Tongue (tissue), 2 donors: Measurements from ENCODE around the gene SMAD6. TPM values are rescaled to one million over a fixed set of nuclear protein-coding genes. Genes with fewer than 3 reads are reported as not detected.

Source experiments
- DNase-seq: peaks from one replicate; pipeline ENCODE4 v3.0.0-alpha.2; 2015
- total RNA-seq: library from RNA; depleted of rRNA; stranded (reverse); fragments of >200 nt; gene quantifications from one replicate; pipeline ENCODE4 v1.2.3, GENCODE V29; 2014

SMAD6 gene
- total RNA-seq, 1 donor from 2014 or later = 9.0 TPM

DNA sequence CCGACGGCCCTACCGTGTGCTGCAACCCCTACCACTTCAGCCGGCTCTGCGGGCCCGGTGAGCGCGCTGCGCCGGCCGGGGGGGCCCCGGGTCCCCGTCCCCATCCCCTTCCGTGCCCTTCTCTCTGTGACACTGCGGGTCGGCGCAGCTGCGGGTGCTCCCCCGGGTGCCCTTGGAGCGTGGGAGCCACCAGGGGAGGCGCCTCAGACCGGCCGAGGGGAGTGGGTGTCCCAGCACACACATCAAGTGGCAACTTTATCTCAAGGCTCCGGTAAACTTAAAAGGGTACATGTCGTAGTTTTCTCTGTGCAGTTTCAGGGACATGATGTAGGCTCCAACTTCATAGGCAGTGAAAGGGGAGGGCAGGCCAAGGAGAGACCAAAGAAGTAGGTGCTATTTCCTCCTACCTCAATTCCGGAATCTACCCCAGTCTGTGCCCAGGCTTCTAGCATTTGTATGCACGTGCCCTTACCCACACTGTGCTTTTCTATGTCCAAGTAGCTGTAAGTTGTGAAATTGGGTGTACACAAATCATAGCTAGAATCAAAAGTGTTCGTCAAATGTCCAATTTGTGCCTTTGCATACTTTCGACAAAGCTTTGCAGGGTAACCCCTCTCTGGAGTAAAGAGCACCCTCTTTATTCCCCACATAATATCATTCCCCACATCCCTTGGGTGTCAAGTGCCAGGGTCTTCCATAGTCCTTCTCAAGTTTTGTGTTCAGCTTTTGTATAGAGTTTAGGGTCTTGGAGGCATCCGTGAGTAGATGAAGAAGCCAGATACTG, 2.2 kb downstream of the SMAD6 start:
- DNase-seq = no peak

DNA sequence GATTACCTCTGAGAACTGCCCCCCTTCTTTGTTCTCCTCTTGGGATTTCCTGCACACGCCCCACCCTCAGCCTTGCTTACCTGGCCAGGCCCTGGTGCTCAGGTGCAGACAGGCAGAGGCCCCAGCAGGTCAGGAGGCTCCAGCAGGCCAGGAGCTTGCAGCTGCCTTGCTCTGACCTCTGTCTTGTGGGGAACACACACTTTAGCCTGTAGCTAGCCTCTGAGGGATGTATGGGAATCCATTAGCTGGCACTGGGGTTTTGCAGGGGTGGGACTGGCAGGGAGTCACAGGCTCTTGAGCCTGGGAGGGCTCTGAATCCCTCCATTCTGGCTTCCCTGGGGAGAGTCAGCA, 2.7 kb downstream of the SMAD6 start:
- no peak for DNase-seq

DNA sequence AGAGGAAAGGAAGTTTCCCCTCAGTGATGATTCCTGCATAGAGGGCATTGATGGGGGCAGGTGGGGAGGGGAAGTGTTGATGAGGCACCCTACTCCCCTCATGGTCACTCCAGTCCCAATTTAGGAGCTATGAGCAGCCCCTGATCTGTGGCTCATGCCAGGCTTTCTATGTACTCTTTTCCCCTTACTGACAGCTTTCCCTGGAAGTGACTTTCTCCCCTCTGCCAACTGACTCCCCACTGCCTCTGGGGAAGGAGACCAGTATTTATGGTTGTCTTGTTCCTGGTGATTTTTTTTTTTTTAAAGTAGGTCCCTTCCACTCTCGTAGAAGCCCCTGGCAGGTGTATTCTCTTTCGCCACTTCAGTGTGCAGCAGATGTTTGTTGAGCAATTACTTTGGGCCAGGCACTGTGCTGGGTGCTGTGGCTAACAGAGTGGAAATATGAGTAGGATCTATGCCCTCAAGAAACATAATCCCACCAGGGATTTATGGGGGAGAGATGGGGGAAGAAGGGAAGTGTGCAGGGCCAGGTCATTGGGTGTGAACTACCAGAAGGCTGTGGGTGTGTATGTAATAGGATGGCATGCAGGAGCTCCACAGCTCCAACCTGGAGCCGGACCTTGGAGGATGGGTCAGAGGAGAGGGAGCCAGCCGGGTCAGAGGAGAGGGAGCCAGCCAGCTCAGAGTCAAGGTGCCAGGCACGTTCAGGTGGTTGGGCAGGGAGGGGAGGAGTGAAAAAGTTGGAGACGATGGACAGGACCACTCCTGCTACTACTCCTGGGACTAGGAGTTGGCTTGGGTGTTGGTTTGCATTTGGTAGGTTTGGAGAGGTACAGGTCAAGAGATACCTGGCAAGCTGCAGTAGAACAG, 3.5 kb downstream of the SMAD6 start:
- no peak for DNase-seq

DNA sequence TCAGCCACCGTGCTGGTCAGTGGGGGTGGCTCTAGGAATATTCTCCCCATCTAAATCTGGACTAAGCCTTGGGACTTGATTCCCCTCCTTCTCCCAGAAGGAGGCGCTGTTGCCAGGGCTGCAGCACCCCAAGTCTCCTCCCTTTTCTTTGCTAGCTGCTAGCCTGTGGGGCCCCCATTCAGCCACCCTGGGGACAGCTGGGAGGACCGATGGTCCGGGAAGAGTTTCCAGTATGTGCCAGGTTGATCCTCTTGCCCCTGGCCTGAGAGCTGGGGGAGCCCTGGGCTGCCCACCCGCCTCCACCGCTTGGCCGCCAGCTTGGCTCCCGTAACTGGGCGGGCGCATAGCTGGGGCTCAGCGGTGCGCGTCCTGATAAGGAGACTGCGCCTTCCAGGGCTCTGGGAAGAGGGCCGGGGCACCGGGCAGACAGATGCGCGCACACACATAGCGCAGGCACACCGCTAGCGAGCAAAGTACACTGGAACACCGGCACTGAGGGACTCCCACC, 4.2 kb downstream of the SMAD6 start:
- no peak for DNase-seq

DNA sequence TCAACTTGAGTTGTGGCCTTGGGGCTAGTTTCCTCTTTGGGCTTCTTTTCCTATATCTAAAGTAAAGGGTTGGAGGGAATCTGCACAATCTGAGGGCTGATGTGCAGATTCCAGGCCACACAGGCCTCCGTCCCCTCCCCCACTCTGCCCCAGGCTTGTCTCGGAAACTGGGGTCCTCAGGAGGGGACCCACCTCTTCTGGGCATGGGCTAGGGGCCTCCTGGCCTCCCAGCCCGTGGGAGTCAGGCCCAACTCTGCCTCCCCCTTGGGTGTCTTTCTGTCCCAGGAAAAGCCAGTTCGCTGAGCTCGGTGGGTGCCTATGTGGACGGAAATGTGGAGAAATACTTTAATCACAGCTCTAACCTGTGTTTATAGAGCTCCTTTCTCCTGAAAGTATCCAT, 4.8 kb downstream of the SMAD6 start:
- no peak for DNase-seq

DNA sequence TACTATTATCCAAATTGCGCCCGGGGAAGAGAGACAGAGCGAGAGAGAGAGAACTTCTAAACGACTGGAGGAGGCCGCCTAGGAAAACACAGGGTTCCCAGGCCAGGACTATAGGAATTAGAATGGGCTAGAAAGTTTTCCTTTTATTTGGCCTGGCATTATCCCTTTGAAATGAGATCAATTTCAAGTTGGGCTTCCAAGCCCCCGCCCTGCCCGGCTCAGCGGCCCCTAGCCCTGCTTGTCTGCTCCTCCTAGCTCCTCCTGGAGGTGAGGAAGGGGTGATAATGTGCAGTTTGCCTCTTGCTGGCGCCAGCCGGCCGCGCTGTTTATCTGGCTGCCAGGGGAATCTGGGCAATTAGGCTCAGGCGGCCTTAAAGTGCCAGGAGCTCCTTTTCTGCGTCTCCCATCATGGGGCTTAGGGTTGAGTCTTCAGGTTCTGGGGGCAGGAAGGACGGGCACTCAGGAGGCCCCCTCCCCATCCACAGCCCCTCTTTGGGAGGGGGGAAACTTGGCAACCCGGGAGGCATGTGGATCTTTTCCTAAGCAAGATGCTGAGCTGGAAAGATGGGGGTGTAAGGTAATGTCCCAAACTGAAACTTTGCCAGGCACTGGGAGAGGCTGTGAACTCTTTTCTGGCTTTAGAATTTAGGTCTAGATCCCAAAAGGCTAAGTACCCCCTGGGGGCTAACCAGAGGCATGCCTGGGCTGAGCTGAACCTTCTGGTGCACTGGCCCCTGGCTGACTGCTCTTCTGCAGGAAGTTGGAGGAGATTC, 5.5 kb downstream of the SMAD6 start:
- DNase-seq = peak; percentile 85

DNA sequence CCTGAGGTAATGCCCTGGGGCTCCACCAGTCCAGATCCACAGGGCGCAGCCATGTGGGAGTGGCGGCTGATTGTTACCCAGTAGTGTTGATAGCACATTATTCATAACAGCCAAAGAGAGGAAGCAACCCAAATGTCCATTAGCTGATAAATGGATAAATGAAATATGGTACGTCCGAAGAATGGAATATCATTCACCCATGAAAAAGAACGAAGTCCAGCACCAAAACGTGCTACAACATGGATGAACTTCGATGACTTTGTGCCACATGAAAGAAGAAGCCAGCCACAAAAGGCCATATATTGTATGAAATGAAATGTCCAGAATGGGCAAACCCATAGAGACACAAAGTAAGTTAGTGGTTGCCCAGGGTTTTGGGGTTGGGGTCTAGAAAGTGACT, 6.4 kb downstream of the SMAD6 start:
- DNase-seq = no peak

DNA sequence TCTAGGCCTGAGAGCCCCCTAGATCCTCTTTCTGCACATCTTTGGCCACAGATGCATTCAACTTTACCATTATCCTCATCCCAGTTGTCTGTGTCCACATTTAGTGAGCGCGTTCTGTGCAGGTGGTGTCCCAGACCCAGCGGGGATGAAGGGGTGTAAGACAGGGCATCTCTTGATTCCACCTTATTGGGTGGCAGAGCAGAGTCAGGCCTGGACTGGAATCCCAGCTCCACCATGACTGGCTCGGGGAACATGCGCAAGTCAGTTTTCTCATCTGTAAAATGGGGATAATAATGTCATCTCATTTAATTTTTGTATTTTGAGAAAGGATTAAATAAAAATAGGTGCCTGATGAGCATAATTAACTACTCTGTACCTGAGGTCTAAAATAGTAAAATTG, 7.8 kb downstream of the SMAD6 start:
- no peak for DNase-seq

DNA sequence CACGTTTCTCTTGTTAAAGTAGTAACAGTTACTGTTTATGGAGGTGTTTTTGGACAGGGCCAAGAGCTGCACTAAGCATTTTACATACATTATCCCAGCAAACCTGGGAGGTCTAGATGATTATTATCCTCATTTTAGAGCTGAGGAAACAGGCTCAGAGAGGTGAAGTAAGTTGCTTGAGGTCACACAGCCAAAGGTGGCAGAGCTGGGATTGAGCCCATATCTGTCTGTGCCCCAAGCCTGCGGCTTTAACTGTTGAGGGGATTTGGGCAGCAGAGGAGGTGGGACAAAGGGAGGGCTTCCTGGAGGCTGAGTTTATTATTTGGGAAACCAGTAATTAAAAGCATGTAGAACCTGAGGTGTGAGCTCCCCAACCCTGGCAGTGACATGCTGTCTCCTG, 9.2 kb downstream of the SMAD6 start:
- DNase-seq = no peak

DNA sequence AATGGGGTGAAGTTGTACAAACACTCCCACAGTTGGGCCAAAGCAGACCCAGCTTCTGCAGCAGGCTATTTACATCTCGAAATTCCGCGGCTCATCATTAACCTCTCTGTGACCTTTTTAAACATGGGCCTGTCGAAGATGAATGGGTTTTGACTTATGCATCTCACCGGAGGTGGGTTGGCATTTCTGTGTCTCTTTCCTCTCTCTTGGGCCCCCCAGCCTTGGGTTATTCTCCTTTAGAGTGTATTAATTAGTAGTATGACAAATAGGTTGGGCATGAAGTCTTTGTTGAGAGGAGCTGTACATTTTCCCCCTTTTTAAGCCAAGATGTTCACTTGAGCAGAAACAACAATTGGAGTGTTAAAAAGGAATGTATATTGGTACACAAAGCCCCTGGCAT, 9.8 kb downstream of the SMAD6 start:
- no peak for DNase-seq

DNA sequence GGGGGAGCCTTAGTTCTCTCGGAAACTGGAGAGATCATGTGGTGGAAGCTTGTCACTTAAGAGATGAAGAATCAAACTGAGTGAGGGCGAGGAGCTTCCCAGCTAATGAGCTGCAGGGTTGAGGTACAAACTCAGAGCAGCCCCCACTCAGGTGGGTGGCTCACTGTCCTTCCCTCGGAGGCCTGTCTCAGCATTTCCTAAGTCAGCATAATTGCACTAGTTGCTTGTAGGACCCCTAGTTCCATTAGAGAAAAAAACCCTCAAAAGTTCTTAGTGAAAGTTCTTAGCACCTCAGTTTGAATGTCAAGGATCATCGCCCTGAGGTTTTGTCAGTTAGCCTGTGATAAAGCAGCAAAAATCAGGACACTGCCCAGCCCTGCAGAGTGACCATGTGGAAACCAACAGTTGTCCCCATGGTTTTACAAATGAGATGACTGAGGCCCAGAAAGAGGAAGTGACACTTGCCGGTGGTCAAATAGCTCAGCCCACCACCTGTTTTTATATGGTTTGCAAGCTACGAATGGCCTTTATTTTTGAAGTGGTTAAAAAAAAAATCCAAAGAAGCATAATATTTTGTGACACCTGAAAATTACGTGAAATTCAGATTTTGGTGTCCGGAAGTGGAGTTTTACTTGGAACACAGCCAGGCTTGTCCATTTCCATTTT, 11.9 kb downstream of the SMAD6 start:
- DNase-seq = no peak

DNA sequence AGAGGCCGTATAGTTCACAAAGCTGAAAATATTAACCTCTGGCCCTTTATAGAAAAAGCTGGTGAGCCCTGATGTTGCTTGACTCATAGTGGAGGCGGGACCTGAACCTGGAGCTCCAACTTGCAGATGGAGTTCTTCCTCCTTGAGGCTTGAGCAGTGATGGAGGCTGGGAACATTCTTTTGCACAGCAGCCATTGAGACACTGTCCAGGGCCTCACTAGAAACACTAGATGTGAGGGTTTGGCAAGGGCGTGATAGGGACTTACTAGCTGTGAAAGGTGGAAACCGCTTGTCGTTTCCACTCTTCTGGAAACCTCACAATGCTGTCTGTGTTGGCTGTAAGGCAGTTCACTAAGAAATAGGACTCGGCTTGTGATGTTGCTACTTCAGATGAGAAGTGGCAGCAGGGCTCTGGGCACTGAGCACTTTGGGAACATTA, 12.5 kb downstream of the SMAD6 start:
- peak; percentile 47 for DNase-seq

DNA sequence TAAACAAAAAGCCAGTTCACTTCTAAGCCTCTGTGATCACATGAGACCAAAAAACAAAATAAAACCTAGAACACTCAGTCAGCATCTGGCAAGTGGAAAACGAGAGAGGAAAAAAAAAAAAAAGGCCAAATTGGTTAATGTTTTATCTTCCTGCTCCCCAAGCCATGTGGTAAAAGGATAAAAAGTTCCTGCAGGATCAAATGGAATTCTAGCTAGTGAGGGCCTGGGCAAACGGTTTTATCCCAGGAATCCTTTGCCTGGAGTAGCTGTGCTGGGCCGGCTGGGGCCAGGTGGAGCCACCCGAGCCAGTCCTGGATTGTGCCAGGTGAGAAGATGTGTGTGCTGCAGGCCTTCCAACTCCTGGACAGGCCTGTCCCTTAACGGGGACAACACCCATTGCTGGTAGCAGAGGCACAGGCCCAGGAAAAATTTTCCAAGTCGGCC, 13.2 kb downstream of the SMAD6 start:
- DNase-seq = no peak

DNA sequence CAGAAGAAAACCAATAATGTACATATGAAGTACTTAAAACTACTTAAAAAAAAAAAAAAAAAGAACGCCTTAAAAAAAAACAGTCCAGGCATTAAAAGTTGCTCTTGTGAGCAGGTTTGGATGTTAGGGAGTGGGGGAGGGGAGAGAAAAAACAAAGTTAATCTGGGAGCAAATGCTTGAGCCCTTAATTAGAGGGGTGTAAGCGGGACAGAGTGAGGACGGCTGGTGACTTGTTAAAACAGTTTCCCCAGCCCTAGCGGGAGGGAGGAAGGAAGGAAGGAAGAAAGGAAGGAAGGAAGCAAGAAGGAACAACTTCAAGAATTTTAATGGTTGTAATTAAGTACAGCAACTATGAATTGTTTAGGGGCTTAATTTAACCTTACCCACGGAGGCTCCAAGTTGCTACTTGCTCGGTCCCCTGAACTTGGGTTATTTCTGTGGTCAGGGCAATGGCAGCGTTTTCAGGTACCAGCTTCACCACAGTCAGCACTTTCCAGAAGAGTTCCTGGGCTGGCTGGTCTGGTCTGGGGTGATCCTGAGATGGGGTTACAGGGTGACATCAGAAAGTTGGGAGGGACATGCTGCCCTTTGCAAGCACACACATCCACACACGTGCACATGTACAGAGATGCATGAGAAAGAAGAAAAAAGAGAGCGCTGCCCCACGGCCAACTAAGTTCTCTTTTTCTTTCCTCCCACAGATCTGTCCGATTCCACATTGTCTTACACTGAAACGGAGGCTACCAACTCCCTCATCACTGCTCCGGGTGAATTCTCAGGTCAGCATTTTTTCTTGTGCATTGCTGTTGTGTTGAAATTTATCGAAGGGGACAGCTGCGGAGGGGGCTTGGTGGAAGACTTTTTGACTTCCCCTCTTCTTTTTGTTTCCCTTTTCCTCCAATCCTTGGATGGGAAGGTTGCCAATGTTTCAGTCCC, 14.0 kb downstream of the SMAD6 start:
- no peak for DNase-seq

DNA sequence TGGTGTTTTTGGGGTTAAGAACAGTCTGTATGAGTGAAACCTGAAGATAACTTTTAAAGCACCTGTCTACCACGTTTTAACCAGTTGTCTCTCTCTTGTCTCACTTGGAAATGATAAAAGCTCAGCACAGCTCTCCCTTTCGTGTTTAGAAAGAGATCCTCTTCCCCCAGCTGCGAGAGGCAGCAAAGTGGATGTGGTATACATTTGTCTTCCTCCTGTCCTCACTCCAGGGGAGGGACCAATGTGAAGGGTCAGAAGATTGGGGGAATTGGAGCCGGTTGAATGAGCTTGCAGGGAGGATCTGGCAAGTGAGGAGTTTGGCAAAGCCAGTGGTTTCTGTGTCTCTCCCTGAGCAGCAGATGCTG, 14.6 kb downstream of the SMAD6 start:
- DNase-seq = peak; percentile 72

DNA sequence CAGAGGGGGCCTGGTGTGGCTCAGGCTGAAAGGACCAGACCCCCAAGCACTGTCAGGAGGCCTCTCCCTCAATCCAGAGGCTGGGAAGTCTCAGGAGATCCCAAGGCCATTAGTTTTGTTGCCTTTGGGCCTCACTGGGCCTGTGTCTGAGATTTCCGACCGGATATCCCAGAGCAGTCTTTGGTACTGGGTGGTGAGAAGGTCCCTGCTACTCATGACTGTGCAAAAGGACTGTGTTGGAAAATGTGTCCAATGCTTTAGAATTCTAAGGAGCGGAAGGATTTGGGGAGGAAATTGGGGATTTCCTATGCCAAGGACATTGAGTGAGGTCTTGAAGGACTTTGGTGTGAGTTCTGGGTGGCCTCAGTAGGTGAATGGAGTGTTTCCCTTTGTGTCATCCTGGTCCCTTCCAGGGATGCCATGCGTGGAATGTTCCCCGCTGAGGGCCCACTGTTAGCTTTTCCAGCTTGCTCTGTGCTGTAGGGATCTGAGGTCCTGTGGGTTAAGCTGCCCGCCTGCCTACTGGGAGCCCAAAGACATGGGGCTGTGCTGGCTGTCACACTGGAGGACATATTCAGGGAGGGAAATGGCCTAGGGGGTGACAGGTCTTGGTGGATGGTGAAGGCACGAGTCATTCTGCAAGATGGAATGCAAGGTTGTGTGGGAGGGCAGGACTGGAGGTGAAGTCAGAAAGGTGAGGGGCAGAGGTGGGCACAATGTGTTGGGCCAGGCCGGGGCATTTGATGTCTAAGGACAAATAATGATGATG, 16.4 kb downstream of the SMAD6 start:
- no peak for DNase-seq

DNA sequence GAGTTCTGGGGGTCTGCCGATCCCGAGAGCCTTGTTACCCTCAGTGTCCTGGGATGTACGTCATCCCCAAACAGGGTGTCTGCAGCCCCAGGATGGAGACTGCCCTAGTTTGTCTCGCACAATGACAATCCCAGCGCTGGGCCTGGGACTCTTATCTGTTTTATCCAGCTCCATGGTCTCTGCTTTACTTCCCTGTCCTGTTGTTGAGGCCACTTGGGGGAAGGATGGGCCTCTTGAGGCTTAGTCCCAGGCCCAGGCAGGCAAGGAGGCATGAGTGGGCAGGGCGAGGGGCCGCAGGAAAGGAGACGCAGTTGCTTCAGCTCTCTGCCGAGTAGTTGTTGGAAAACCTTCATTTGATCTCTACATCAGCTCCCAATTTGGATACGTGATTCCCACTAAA, 17.4 kb downstream of the SMAD6 start:
- DNase-seq = no peak

DNA sequence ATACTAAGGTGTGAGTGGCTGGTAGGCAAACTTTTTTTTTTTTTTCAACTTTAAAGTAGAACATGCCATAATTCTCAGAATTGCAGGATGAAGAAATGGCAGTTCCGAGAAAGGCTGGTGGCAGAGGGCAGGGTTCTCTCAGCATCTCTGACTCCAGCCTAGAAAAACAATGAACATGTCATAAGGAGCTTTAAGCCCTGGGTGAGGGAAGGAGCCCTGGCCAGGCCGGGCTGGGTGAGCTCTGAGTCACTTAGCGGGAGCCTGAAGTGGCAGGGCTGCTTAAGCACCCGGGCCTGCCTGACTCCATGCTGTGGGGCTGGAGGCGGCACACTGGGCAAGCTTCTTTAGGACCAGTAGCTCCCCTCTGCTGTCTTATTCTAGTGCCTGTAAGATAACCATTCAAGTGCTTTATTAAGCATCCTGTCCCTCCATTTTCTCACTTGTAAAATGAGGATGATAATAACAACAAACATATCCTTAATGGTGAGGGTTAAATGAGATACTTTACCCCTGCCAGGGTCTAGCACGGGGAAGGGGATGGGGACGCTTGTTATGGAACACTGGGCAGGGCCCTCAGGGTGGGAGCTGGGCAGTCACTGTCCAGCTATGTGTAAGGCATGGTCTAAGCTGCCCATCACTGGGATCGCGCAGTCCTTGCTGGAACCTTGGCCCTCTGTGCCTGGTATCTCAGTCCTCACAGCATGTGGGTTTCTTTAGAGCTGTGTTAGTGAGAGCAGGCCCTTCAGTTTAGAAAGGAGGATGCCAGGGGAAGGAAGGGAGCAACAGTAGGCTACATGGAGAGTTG, 18.4 kb downstream of the SMAD6 start:
- no peak for DNase-seq

DNA sequence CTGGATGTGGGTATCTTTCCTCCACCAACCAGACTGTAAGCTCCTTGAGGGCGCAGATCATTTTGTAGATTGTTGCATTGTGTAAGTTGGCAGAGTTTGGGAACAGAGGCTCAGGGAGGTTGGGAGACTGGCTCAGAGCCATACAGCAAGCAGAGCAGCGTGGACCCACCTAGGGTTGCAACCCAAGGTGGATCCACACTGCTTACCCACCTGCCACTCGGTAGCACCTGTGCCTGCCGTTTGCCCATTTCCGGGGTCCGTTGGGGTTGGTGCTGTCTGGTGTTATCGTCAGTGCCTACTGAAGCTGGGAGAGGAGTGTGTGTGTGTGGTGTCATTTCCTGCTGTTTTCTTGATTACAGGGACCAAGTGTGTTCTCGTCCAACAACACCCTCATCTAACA, 19.0 kb downstream of the SMAD6 start:
- no peak for DNase-seq
